AG04450 (cell line): ENCODE data around the gene SP100. TPM values are rescaled to one million over a fixed set of nuclear protein-coding genes. Genes with fewer than 3 reads are reported as not detected.

Experiments used
- CTCF ChIA-PET: fragments of 300-600, 350-600 bp; formaldehyde crosslinking; extraction: SDS; loops from one replicate; lab custom pipeline; 2022; ENCODE audit warnings: antibody characterized with exemption, inconsistent platforms; lab: Charles Lee
- POLR2A ChIA-PET: fragments of 350-600 bp; formaldehyde crosslinking; extraction: SDS; loops from one replicate; lab custom pipeline; 2021; ENCODE audit warnings: antibody characterized with exemption, inconsistent platforms; lab: Yijun Ruan, JAX
- DNase-seq: peaks from one replicate; pipeline ENCODE4 v3.0.0-alpha.2; 2011; ENCODE audit warnings: low read depth, low spot score
- H3K27ac ChIP-seq: one replicate; pipeline ENCODE4 v1.5.1; 2012; ENCODE audit warnings: low read depth, low read length, control low read depth
- H3K27me3 ChIP-seq: one replicate; pipeline ENCODE4 v1.6.0; 2012; ENCODE audit warnings: low read length; ENCODE audit not compliant: control insufficient read depth, insufficient read depth
- H3K4me3 ChIP-seq: 2 replicates; pipeline ENCODE4 v1.5.1; 2011; ENCODE audit warnings: mild to moderate bottlenecking, low read depth, low read length, control low read depth
- H3K9me3 ChIP-seq: 2 replicates; pipeline ENCODE4 v1.5.1; 2012; ENCODE audit warnings: low read length; ENCODE audit not compliant: control insufficient read depth, insufficient read depth
- polyA plus RNA-seq: library from polyadenylated mRNA; depleted of rRNA; stranded (reverse); fragments of >200 nt; gene quantifications from 2 replicates; pipeline ENCODE4 v1.2.3, GENCODE V29; 2011
- TF ChIP-seq, protein P1 (sequence below): IDR thresholded peaks from 2 replicates; pipeline ENCODE4 v1.5.1; 2011; ENCODE audit warnings: low read depth, low read length, control low read depth, inconsistent platforms

The SP100 gene
- polyA plus RNA-seq, 1 experiment = 71.2 TPM

DNA sequence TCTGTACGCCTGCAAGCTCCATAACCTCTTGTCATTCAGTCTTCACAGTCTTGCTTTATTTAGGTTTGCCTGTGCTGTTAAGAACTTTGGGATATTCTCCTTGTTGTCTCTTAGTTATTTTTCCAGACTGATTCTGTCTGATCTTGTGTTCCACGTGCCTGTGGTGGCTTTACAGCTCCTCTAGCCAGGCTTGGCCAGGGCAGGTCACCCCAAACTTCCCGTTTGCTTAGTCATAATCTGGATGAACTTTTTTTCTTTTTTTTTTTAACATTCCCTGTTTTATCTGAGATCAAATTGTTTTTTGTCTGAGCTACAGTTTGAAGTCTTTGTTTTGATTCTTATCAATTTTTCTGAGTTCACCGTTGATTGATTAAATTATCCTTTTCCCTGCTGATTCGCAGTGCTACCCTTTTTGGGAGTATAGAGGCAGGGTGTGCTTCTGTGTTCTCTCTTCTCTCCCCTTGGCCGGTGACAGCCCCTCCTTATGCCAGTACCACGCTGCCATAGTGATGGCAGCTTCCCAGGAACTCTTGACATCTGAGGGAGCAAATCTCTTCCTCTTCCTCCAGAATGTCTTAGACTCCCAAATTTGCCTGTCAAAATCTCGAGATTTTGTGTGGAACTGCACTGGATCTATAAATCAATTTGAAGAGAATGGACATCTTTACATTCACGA lies 2.5 kb downstream of the SP100 start:
- Histone ChIP-seq H3K9me3 (no peaks in the 10 kb centered on the region), H3K4me3 (peak overlapping the region; percentile 81), H3K27ac (no peak overlapping the region), H3K27me3 (no peaks in the 10 kb centered on the region)
- ChIA-PET POLR2A (no interaction called here), CTCF (no interaction called here)
- DNase-seq = no peak
- TF ChIP-seq, protein P1, sequence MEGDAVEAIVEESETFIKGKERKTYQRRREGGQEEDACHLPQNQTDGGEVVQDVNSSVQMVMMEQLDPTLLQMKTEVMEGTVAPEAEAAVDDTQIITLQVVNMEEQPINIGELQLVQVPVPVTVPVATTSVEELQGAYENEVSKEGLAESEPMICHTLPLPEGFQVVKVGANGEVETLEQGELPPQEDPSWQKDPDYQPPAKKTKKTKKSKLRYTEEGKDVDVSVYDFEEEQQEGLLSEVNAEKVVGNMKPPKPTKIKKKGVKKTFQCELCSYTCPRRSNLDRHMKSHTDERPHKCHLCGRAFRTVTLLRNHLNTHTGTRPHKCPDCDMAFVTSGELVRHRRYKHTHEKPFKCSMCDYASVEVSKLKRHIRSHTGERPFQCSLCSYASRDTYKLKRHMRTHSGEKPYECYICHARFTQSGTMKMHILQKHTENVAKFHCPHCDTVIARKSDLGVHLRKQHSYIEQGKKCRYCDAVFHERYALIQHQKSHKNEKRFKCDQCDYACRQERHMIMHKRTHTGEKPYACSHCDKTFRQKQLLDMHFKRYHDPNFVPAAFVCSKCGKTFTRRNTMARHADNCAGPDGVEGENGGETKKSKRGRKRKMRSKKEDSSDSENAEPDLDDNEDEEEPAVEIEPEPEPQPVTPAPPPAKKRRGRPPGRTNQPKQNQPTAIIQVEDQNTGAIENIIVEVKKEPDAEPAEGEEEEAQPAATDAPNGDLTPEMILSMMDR = no peak

GRCh38 chr2:230419181-230419580 lies 3.2 kb downstream of the SP100 start:
- no peaks in the 10 kb centered on the region for H3K27me3 ChIP-seq
- H3K27ac ChIP-seq = no peak overlapping the region
- no peak overlapping the region for H3K4me3 ChIP-seq
- DNase-seq = no peak
- ChIA-PET POLR2A (no interaction called here), CTCF (no interaction called here)
- H3K9me3 ChIP-seq = no peaks in the 10 kb centered on the region
- TF ChIP-seq, protein P1 = no peak

DNA sequence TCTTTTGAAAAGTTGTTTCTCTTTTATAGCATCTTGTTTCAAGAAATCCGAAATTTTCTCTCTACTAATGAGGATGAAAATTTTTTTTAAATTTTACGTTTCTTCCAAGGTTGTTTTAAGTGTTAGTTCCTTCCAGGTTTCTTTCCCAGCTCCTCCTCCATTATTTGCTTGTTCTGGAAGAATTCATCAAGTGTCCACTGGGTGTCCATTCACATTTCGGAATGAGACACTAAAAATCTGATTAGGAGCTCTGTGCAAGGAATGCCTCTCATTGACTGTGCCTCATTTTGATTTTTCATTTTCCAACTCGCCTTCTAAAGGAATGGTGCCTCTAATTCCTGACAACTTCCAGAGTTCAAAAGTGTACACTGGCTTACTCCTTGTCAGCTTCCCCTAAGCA lies 6.1 kb downstream of the SP100 start:
- POLR2A ChIA-PET = no interaction called here
- CTCF ChIA-PET = interaction anchor here (1.4 kb wide), 1 partner anchor 377 kb away, joined by 4 read pairs; no protein-coding TSS in a partner anchor
- TF ChIP-seq, protein P1 = no peak
- Histone ChIP-seq H3K27ac (no peak overlapping the region), H3K27me3 (no peaks in the 10 kb centered on the region), H3K9me3 (no peaks in the 10 kb centered on the region), H3K4me3 (no peak overlapping the region)
- no peak for DNase-seq

DNA sequence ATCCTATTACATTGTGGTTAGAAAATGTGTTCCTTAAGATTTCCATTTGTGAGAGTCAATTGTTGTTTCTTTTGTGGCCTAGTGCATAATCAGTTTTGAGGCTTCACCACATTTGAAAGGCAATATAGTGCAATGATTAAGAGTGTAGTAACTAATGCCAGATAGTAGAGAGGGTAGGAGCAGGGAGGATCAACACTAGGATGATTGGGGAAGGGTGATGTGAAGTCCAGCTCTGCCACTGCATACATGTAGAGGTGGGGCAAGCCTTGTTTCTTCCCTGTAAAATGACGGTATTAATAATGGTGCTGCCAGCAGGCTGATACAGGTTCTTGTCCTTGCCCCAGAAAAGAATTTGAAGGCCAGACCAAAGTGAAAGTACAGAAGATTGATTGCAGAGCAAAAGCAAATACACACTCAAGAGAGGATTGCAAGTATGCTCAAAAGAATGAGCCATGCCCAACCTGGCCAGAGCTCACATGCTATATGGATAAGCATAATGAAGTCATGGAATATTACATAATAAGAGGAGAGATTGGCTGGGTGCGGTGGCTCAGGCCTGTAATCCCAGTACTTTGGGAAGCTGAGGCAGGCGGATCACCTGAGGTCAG lies 8.0 kb downstream of the SP100 start:
- CTCF ChIA-PET = no interaction called here
- TF ChIP-seq, protein P1 = no peak
- H3K27me3 ChIP-seq = no peaks in the 10 kb centered on the region
- POLR2A ChIA-PET = no interaction called here
- H3K4me3 ChIP-seq = no peak overlapping the region
- DNase-seq = no peak
- H3K27ac ChIP-seq = no peak overlapping the region
- H3K9me3 ChIP-seq = peaks cover 5% of the 10 kb centered on the region

DNA sequence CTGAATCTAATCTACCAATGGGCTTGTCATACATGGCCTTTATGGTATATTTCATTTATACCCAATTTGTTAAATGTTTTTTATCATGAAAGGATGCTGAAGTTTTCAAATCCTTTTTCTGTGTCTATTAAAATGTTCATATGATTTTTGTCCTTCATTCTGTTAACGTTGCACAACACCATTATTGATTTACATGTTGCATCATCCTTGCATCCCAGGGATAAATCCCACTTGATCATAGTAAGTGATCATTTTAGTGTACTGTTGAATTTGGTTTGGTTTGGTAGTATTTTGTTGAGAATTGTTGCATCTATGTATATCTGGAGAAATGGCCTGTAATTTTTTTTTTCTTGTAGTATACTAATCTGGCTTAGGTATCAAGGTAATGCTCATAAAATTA lies 9.4 kb downstream of the SP100 start:
- Histone ChIP-seq H3K27ac (no peak overlapping the region), H3K4me3 (no peak overlapping the region), H3K9me3 (peaks cover 8% of the 10 kb centered on the region), H3K27me3 (no peaks in the 10 kb centered on the region)
- POLR2A ChIA-PET = no interaction called here
- CTCF ChIA-PET = no interaction called here
- no peak for DNase-seq
- TF ChIP-seq, protein P1 = no peak
